ENCODE data around the gene TP53I11. TPM values are rescaled to one million over a fixed set of nuclear protein-coding genes. Genes with fewer than 3 reads are reported as not detected.

The TP53I11 gene
- total and polyA plus RNA-seq, 10 donors: 10.2 to 169 (median 96.2) TPM

- H3K4me3 ChIP-seq: no peak overlapping the region
- TF ChIP-seq POLR2A (IDR thresholded peaks at IDR 0.05) (no peak), POLR2AphosphoS5 (IDR thresholded peaks at IDR 0.05) (peak in 2 of 3 donors; percentile 47 to 56), CTCF (IDR thresholded peaks at IDR 0.05 in 8 of 11, conservative IDR thresholded peaks at IDR 0.05 in 3 of 11) (no peak)
- H3K27me3 ChIP-seq (replicated peaks in 1 of 7): no peaks in the 10 kb centered on the region
- no peak for DNase-seq
- intact Hi-C loops (cut with DNase I; ENCODE audit: low total_unique reads): no loop called here
- H3K4me1 ChIP-seq: peaks cover 0 to 10% (median 7%) of the 10 kb centered on the region in 6 donors
- H3K27ac ChIP-seq: no peak overlapping the region
- no peaks in the 10 kb centered on the region for H3K9me3 ChIP-seq
- peaks cover 0 to 35% (median 16%) of the 10 kb centered on the region in 6 donors for H3K36me3 ChIP-seq
- WGBS, 5 donors: 73 to 85% (median 77%) methylated on average over 13 of the region's 13 CpGs
Observed at GRCh38 chr11:44930588-44931302, 19.9 kb downstream of the TP53I11 start.

- 55 to 82% (median 66%) methylated on average over 4 of the region's 4 CpGs for WGBS, 5 donors
- Histone ChIP-seq H3K27ac (no peak overlapping the region), H3K4me3 (no peak overlapping the region), H3K36me3 (peaks cover 0 to 15% (median 2%) of the 10 kb centered on the region in 6 donors), H3K4me1 (peaks cover 0 to 10% (median 7%) of the 10 kb centered on the region in 6 donors), H3K27me3 (replicated peaks in 1 of 7) (no peaks in the 10 kb centered on the region), H3K9me3 (no peaks in the 10 kb centered on the region)
- TF ChIP-seq CTCF (IDR thresholded peaks at IDR 0.05 in 8 of 11, conservative IDR thresholded peaks at IDR 0.05 in 3 of 11) (no peak), POLR2AphosphoS5 (IDR thresholded peaks at IDR 0.05) (no peak)
- DNase-seq: no peak
- intact Hi-C loops (cut with DNase I; ENCODE audit: low total_unique reads): loop anchor here (5.0 to 10.0 kb wide), 2 partner anchors 178 to 406 kb away; no protein-coding TSS in a partner anchor
Observed at GRCh38 chr11:44928816-44929215, 21.9 kb downstream of the TP53I11 start.

- Histone ChIP-seq H3K27me3 (replicated peaks in 1 of 7) (no peaks in the 10 kb centered on the region), H3K4me3 (no peak overlapping the region), H3K4me1 (peaks cover 0 to 10% (median 7%) of the 10 kb centered on the region in 6 donors), H3K36me3 (peaks cover 0 to 9% (median 0%) of the 10 kb centered on the region in 6 donors), H3K27ac (no peak overlapping the region), H3K9me3 (no peaks in the 10 kb centered on the region)
- no peak for DNase-seq
- intact Hi-C loops (cut with DNase I; ENCODE audit: low total_unique reads): loop anchor here (5.0 to 10.0 kb wide), 2 partner anchors 179 to 407 kb away; no protein-coding TSS in a partner anchor
- WGBS, 5 donors: 76 to 90% (median 87%) methylated on average over 3 to 4 of the region's 4 CpGs
- TF ChIP-seq POLR2A (IDR thresholded peaks at IDR 0.05) (no peak), CTCF (IDR thresholded peaks at IDR 0.05 in 8 of 11, conservative IDR thresholded peaks at IDR 0.05 in 3 of 11) (no peak), POLR2AphosphoS5 (IDR thresholded peaks at IDR 0.05) (no peak)
Observed at GRCh38 chr11:44928144-44928543, 22.5 kb downstream of the TP53I11 start.

- no peak overlapping the region for H3K4me3 ChIP-seq
- intact Hi-C loops (cut with DNase I; ENCODE audit: low total_unique reads): loop anchor here (5.0 to 10.0 kb wide), 2 partner anchors 180 to 408 kb away; no protein-coding TSS in a partner anchor
- no peaks in the 10 kb centered on the region for H3K36me3 ChIP-seq
- TF ChIP-seq POLR2AphosphoS5 (IDR thresholded peaks at IDR 0.05): peak; percentile 48 to 62 (median 52)
- peak; percentile 59 to 92 (median 84) for TF ChIP-seq CTCF (IDR thresholded peaks at IDR 0.05 in 8 of 11, conservative IDR thresholded peaks at IDR 0.05 in 3 of 11)
- no peak for TF ChIP-seq POLR2A (IDR thresholded peaks at IDR 0.05)
- 15 to 38% (median 16%) methylated on average over 9 to 16 of the region's 16 CpGs for WGBS, 5 donors
- no peak overlapping the region for H3K27ac ChIP-seq
- no peaks in the 10 kb centered on the region for H3K27me3 ChIP-seq (replicated peaks in 1 of 7)
- H3K4me1 ChIP-seq: peaks cover 0 to 10% (median 7%) of the 10 kb centered on the region in 6 donors
- no peaks in the 10 kb centered on the region for H3K9me3 ChIP-seq
- peak; percentile 90 for DNase-seq
Observed at GRCh38 chr11:44927174-44927661, 23.5 kb downstream of the TP53I11 start.

Measured in spleen (tissue), 11 donors.